ENCODE data around the gene NINL. TPM values are rescaled to one million over a fixed set of nuclear protein-coding genes. Genes with fewer than 3 reads are reported as not detected.
"Not testable (repeated sequence)": the region's sequence is repeated elsewhere in the genome, so short reads cannot be mapped to it uniquely, and the experiment has no call there.

The NINL gene
- polyA plus RNA-seq, 1 donor (not counting 4 experiments of a cell fraction or from before 2014, with no cell fraction given), result 0.79 TPM

GRCh38 chr20:25592135-25592852 is 7.0 kb upstream of the NINL start:
- TF ChIP-seq, protein P1, sequence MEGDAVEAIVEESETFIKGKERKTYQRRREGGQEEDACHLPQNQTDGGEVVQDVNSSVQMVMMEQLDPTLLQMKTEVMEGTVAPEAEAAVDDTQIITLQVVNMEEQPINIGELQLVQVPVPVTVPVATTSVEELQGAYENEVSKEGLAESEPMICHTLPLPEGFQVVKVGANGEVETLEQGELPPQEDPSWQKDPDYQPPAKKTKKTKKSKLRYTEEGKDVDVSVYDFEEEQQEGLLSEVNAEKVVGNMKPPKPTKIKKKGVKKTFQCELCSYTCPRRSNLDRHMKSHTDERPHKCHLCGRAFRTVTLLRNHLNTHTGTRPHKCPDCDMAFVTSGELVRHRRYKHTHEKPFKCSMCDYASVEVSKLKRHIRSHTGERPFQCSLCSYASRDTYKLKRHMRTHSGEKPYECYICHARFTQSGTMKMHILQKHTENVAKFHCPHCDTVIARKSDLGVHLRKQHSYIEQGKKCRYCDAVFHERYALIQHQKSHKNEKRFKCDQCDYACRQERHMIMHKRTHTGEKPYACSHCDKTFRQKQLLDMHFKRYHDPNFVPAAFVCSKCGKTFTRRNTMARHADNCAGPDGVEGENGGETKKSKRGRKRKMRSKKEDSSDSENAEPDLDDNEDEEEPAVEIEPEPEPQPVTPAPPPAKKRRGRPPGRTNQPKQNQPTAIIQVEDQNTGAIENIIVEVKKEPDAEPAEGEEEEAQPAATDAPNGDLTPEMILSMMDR (optimal IDR thresholded peaks at IDR 0.05 in 1 of 3, IDR thresholded peaks at IDR 0.05 in 1 of 3, conservative IDR thresholded peaks at IDR 0.05 in 1 of 3; ENCODE audit: extremely low read depth in 1 of 3, insufficient read depth in 2 of 3, low read length in 3 of 3), result no peak
- TF ChIP-seq EZH2 (IDR thresholded peaks at IDR 0.05; ENCODE audit: low read length), result no peak
- Histone ChIP-seq H3K27ac (ENCODE audit: control insufficient read depth, insufficient read depth, low read length) (no peak overlapping the region), H3K4me3 (ENCODE audit: control insufficient read depth in 2 of 3, extremely low read depth in 1 of 3, insufficient read depth in 2 of 3, low read depth in 1 of 3, low read length in 3 of 3) (no peak overlapping the region), H3K36me3 (ENCODE audit: control insufficient read depth in 2 of 2, extremely low read depth in 1 of 2, insufficient read depth in 2 of 2, low read length in 2 of 2) (no peaks in the 10 kb centered on the region), H4K20me1 (ENCODE audit: control insufficient read depth, extremely low read depth, insufficient read depth, low read length) (no peaks in the 10 kb centered on the region), H3K27me3 (ENCODE audit: control insufficient read depth, extremely low read depth, insufficient read depth, low read length) (no peaks in the 10 kb centered on the region), H3K9ac (ENCODE audit: control insufficient read depth, extremely low read depth, insufficient read depth, low read length) (no peak overlapping the region), H2AFZ (ENCODE audit: control insufficient read depth, low read length) (no peak overlapping the region), H3K9me3 (ENCODE audit: control insufficient read depth, low read depth, low read length) (no peaks in the 10 kb centered on the region), H3K9me1 (ENCODE audit: control insufficient read depth, extremely low read depth, insufficient read depth, low read length) (no peaks in the 10 kb centered on the region), H3K4me1 (ENCODE audit: control insufficient read depth, extremely low read depth, insufficient read depth, low read length) (no peaks in the 10 kb centered on the region), H3K4me2 (ENCODE audit: control insufficient read depth, extremely low read depth, insufficient read depth, low read depth, low read length) (no peak overlapping the region), H3K79me2 (ENCODE audit: control insufficient read depth, insufficient read depth, low read length) (no peaks in the 10 kb centered on the region)
- FAIRE-seq (no peak), DNase-seq (ENCODE audit: low read depth, low spot score) (no peak)
- dilution Hi-C loops (cut with MboI; ENCODE audit: extremely low pct_ligation_motif_present, low sequenced_read_pairs), result no loop called here

- H3K36me3 ChIP-seq (ENCODE audit: control insufficient read depth in 2 of 2, extremely low read depth in 1 of 2, insufficient read depth in 2 of 2, low read length in 2 of 2); dilution Hi-C loops (cut with MboI; ENCODE audit: extremely low pct_ligation_motif_present, low sequenced_read_pairs); H3K27me3 ChIP-seq (ENCODE audit: control insufficient read depth, extremely low read depth, insufficient read depth, low read length); H3K9me3 ChIP-seq (ENCODE audit: control insufficient read depth, low read depth, low read length); H4K20me1 ChIP-seq (ENCODE audit: control insufficient read depth, extremely low read depth, insufficient read depth, low read length); H2AFZ ChIP-seq (ENCODE audit: control insufficient read depth, low read length); H3K9me1 ChIP-seq (ENCODE audit: control insufficient read depth, extremely low read depth, insufficient read depth, low read length); FAIRE-seq; H3K79me2 ChIP-seq (ENCODE audit: control insufficient read depth, insufficient read depth, low read length); H3K4me2 ChIP-seq (ENCODE audit: control insufficient read depth, extremely low read depth, insufficient read depth, low read depth, low read length); H3K4me1 ChIP-seq (ENCODE audit: control insufficient read depth, extremely low read depth, insufficient read depth, low read length); DNase-seq (ENCODE audit: low read depth, low spot score); H3K9ac ChIP-seq (ENCODE audit: control insufficient read depth, extremely low read depth, insufficient read depth, low read length); H3K4me3 ChIP-seq (ENCODE audit: control insufficient read depth in 2 of 3, extremely low read depth in 1 of 3, insufficient read depth in 2 of 3, low read depth in 1 of 3, low read length in 3 of 3); H3K27ac ChIP-seq (ENCODE audit: control insufficient read depth, insufficient read depth, low read length): not testable (repeated sequence)
Measured at GRCh38 chr20:25590778-25591177, 5.4 kb upstream of the NINL start.

DNA sequence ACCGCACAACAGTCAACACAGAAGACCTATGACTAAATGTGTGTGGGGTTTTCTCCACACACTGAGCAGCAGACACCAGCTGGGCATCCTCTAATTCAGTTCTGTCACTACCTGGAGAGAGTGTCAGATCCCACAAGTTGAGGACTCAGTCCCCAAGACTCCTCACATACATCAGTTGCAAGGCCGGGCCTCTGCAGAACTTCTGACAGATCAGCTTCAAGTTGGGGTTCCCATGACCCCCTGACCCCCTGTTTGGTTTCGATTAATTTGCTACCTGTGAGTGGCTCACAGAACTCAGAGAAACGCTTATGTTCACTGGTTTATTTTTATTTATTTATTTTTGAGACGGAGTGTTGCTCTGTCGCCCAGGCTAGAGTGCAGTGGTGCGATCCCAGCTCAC is 3.2 kb upstream of the NINL start:
- FAIRE-seq, result no peak
- DNase-seq (ENCODE audit: low read depth, low spot score), result no peak
- Histone ChIP-seq H3K9ac (ENCODE audit: control insufficient read depth, extremely low read depth, insufficient read depth, low read length) (no peak overlapping the region), H2AFZ (ENCODE audit: control insufficient read depth, low read length) (no peak overlapping the region), H3K36me3 (ENCODE audit: control insufficient read depth in 2 of 2, extremely low read depth in 1 of 2, insufficient read depth in 2 of 2, low read length in 2 of 2) (no peaks in the 10 kb centered on the region), H3K79me2 (ENCODE audit: control insufficient read depth, insufficient read depth, low read length) (no peaks in the 10 kb centered on the region), H3K4me2 (ENCODE audit: control insufficient read depth, extremely low read depth, insufficient read depth, low read depth, low read length) (no peak overlapping the region), H4K20me1 (ENCODE audit: control insufficient read depth, extremely low read depth, insufficient read depth, low read length) (no peaks in the 10 kb centered on the region), H3K4me1 (ENCODE audit: control insufficient read depth, extremely low read depth, insufficient read depth, low read length) (no peaks in the 10 kb centered on the region), H3K9me3 (ENCODE audit: control insufficient read depth, low read depth, low read length) (no peaks in the 10 kb centered on the region), H3K27ac (ENCODE audit: control insufficient read depth, insufficient read depth, low read length) (no peak overlapping the region), H3K27me3 (ENCODE audit: control insufficient read depth, extremely low read depth, insufficient read depth, low read length) (no peaks in the 10 kb centered on the region), H3K9me1 (ENCODE audit: control insufficient read depth, extremely low read depth, insufficient read depth, low read length) (no peaks in the 10 kb centered on the region), H3K4me3 (ENCODE audit: control insufficient read depth in 2 of 3, extremely low read depth in 1 of 3, insufficient read depth in 2 of 3, low read depth in 1 of 3, low read length in 3 of 3) (no peak overlapping the region)
- TF ChIP-seq, protein P1 (optimal IDR thresholded peaks at IDR 0.05 in 1 of 3, IDR thresholded peaks at IDR 0.05 in 1 of 3, conservative IDR thresholded peaks at IDR 0.05 in 1 of 3; ENCODE audit: extremely low read depth in 1 of 3, insufficient read depth in 2 of 3, low read length in 3 of 3), result no peak
- TF ChIP-seq EZH2 (IDR thresholded peaks at IDR 0.05; ENCODE audit: low read length), result no peak
- dilution Hi-C loops (cut with MboI; ENCODE audit: extremely low pct_ligation_motif_present, low sequenced_read_pairs), result no loop called here
